Measurements from ENCODE around the gene ZNF3.
"Not testable (repeated sequence)": the region's sequence is repeated elsewhere in the genome, so short reads cannot be mapped to it uniquely, and the experiment has no call there.

The ZNF3 gene

DNA sequence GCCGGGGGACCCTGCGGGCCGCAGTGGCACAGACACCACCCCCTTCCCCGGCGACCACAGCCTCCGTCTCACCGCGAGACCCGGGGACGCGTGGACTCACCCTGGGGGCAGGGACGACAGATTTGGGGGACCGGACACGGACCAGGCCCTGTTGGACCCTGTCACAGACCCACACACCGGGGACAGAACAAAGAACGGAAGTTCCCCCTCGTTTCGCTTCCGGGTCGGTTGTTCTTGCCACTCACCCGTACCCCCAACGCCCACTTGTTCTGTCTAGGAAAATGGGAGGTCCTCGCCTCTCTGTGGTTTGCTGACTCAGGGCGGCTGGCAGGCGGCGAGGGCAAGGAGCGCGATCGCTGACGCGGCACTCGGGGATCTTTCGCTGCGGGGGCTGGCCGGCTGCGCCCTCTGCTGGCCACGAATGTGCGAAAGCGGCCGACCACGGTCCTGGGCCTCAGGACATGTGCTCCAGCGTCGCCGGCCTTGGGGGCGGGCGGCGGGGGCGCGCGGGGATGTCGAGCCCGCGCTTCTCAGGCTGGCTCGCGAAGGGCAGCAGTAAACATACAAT lies at the start of gene ZNF3:
TSS of gene ZNF3 (minus strand) at position 189 of the 568 bp plus-strand sequence. CDS start 4,366 bp downstream, outside the sequence.
- peak within 1 kb of the TSS; percentile 94 for H3K9ac ChIP-seq (ENCODE audit: low read length)
- H3K27ac ChIP-seq (ENCODE audit: low read depth, low read length) = peak within 1 kb of the TSS; percentile 72
- H3K4me1 ChIP-seq (ENCODE audit: control insufficient read depth, insufficient read depth, low read length) = peaks cover 8% of the 10 kb centered on the region

GRCh38 chr7:100130608-100131453 lies 49.3 kb upstream of the ZNF3 start:
- H3K27ac ChIP-seq (ENCODE audit: low read depth, low read length) = no peak overlapping the region

More for the DNA sequence above, at the start of gene ZNF3:
- peak within 1 kb of the TSS; percentile 95 for H3K4me3 ChIP-seq (ENCODE audit: low read length)
- peaks cover 6% of the 10 kb centered on the region for H3K36me3 ChIP-seq (ENCODE audit: control insufficient read depth, insufficient read depth, low read length)
- no peaks in the 10 kb centered on the region for H3K27me3 ChIP-seq (ENCODE audit: control insufficient read depth, insufficient read depth, low read length)

GRCh38 chr7:100130220-100130607 lies 48.7 kb upstream of the ZNF3 start:
- H3K4me3 ChIP-seq (ENCODE audit: low read length); H3K4me1 ChIP-seq (ENCODE audit: control insufficient read depth, insufficient read depth, low read length); H3K9ac ChIP-seq (ENCODE audit: low read length); H3K27ac ChIP-seq (ENCODE audit: low read depth, low read length); H3K27me3 ChIP-seq (ENCODE audit: control insufficient read depth, insufficient read depth, low read length); H3K36me3 ChIP-seq (ENCODE audit: control insufficient read depth, insufficient read depth, low read length): not testable (repeated sequence)

More at GRCh38 chr7:100130608-100131453, 49.3 kb upstream of the ZNF3 start:
- H3K4me3 ChIP-seq (ENCODE audit: low read length) = peak overlapping the region; percentile 29
- no peaks in the 10 kb centered on the region for H3K27me3 ChIP-seq (ENCODE audit: control insufficient read depth, insufficient read depth, low read length)
- no peaks in the 10 kb centered on the region for H3K36me3 ChIP-seq (ENCODE audit: control insufficient read depth, insufficient read depth, low read length)
- H3K9ac ChIP-seq (ENCODE audit: low read length) = peak overlapping the region; percentile 27
- H3K4me1 ChIP-seq (ENCODE audit: control insufficient read depth, insufficient read depth, low read length) = peaks cover 3% of the 10 kb centered on the region

DNA sequence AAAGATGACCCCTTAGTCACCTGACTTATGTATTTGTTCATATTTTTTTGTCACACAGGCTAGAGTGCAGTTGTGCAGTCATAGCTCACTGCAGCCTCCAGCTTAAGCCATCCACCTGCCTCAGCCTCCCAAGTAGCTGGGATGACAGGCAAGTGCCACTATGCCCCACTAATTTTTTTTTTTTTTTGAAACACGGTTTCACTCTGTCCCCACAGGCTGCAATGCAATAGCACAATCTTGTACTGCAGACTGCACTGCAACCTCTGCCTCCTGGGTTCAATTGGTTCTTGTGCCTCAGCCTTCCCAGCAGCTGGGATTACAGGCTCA lies 47.1 kb upstream of the ZNF3 start:
- H3K27me3 ChIP-seq (ENCODE audit: control insufficient read depth, insufficient read depth, low read length) = no peaks in the 10 kb centered on the region
- H3K4me3 ChIP-seq (ENCODE audit: low read length) = no peak overlapping the region
- no peak overlapping the region for H3K9ac ChIP-seq (ENCODE audit: low read length)
- H3K4me1 ChIP-seq (ENCODE audit: control insufficient read depth, insufficient read depth, low read length) = peaks cover 3% of the 10 kb centered on the region
- no peaks in the 10 kb centered on the region for H3K36me3 ChIP-seq (ENCODE audit: control insufficient read depth, insufficient read depth, low read length)
- H3K27ac ChIP-seq (ENCODE audit: low read depth, low read length) = no peak overlapping the region

- H3K4me3 ChIP-seq (ENCODE audit: low read length) = peak overlapping the region; percentile 94
- peaks cover 3% of the 10 kb centered on the region for H3K4me1 ChIP-seq (ENCODE audit: control insufficient read depth, insufficient read depth, low read length)
- no peaks in the 10 kb centered on the region for H3K36me3 ChIP-seq (ENCODE audit: control insufficient read depth, insufficient read depth, low read length)
- H3K9ac ChIP-seq (ENCODE audit: low read length) = peak overlapping the region; percentile 81
- peak overlapping the region; percentile 97 for H3K27ac ChIP-seq (ENCODE audit: low read depth, low read length)
- no peaks in the 10 kb centered on the region for H3K27me3 ChIP-seq (ENCODE audit: control insufficient read depth, insufficient read depth, low read length)
Observed at GRCh38 chr7:100127866-100128636, 46.5 kb upstream of the ZNF3 start.

GRCh38 chr7:100126931-100127865 lies 45.7 kb upstream of the ZNF3 start, which contains the start of gene MBLAC1:
Gene MBLAC1 (plus strand): TSS chr7:100126967. CDS start chr7:100127396, 429 bp downstream.
- Histone ChIP-seq H3K4me1 (ENCODE audit: control insufficient read depth, insufficient read depth, low read length) (peaks cover 3% of the 10 kb centered on the region), H3K27me3 (ENCODE audit: control insufficient read depth, insufficient read depth, low read length) (no peaks in the 10 kb centered on the region)

DNA sequence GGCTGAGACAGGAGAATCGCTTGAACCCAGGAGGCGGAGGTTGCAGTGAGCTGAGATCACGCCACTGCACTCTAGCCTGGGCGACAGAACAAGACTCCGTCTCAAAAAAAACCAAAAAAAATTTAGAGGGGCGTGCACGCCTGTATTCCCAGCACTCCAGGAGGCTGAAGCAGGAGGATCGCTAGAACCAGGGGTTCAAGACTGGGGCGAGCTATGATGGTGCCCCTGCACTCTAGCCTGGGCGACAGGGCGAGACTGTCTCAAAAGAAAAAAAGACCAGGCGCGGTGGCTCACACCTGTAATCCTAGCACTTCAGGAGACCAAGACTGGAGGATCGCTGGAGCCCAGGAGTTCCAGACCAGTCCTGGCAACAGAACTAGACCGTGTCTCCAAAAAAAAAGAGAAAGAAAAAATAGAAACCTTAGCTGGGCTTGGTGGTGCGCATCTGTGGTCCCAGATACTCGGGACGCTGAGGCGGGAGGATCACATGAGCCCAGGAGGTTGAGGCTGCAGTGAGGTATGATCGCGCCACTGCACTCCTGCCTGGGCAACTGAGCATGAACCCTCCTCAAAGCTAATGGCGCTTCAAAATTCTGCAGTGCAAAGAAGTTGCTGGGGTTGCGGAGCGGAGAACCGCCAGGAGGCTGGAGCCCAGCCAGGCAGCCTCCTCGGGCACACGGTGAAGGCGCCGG lies 44.9 kb upstream of the ZNF3 start:
- H3K27me3 ChIP-seq (ENCODE audit: control insufficient read depth, insufficient read depth, low read length) = no peaks in the 10 kb centered on the region
- H3K27ac ChIP-seq (ENCODE audit: low read depth, low read length) = peak overlapping the region; percentile 97
- H3K36me3 ChIP-seq (ENCODE audit: control insufficient read depth, insufficient read depth, low read length) = no peaks in the 10 kb centered on the region
- H3K4me3 ChIP-seq (ENCODE audit: low read length) = peak overlapping the region; percentile 94
- H3K4me1 ChIP-seq (ENCODE audit: control insufficient read depth, insufficient read depth, low read length) = peaks cover 3% of the 10 kb centered on the region
- peak overlapping the region; percentile 81 for H3K9ac ChIP-seq (ENCODE audit: low read length)

More at GRCh38 chr7:100126931-100127865, 45.7 kb upstream of the ZNF3 start, which contains the start of gene MBLAC1:
- Histone ChIP-seq H3K4me3 (ENCODE audit: low read length) (peak within 1 kb of the TSS; percentile 94), H3K36me3 (ENCODE audit: control insufficient read depth, insufficient read depth, low read length) (no peaks in the 10 kb centered on the region), H3K27ac (ENCODE audit: low read depth, low read length) (peak within 1 kb of the TSS; percentile 97), H3K9ac (ENCODE audit: low read length) (peak within 1 kb of the TSS; percentile 81)

- Histone ChIP-seq H3K9ac (ENCODE audit: low read length) (no peak overlapping the region), H3K27ac (ENCODE audit: low read depth, low read length) (no peak overlapping the region), H3K4me1 (ENCODE audit: control insufficient read depth, insufficient read depth, low read length) (no peaks in the 10 kb centered on the region), H3K27me3 (ENCODE audit: control insufficient read depth, insufficient read depth, low read length) (no peaks in the 10 kb centered on the region), H3K4me3 (ENCODE audit: low read length) (peak overlapping the region; percentile 49), H3K36me3 (ENCODE audit: control insufficient read depth, insufficient read depth, low read length) (no peaks in the 10 kb centered on the region)
Observed at GRCh38 chr7:100124301-100125230, 43.0 kb upstream of the ZNF3 start.

DNA sequence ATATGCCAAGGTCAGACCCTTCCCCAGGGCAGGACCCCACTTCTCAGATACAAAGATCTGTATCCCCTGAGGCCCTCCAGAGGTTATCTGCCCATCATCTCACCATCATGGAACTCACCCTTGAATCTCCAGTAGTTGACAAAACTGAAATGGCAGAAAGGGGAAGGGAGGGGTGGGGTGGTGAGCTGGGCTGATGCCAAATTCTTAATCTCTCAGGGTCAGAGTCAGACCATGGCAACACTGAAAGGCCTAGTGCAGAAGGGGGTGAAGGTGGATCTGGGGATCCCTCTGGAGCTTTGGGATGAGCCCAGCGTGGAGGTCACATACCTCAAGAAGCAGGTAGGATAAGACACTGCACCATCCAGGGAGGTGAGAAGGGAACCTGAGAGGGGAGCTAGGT lies 41.0 kb upstream of the ZNF3 start:
- Histone ChIP-seq H3K4me3 (ENCODE audit: low read length) (no peak overlapping the region), H3K27me3 (ENCODE audit: control insufficient read depth, insufficient read depth, low read length) (no peaks in the 10 kb centered on the region), H3K9ac (ENCODE audit: low read length) (no peak overlapping the region), H3K27ac (ENCODE audit: low read depth, low read length) (no peak overlapping the region), H3K4me1 (ENCODE audit: control insufficient read depth, insufficient read depth, low read length) (peaks cover 3% of the 10 kb centered on the region), H3K36me3 (ENCODE audit: control insufficient read depth, insufficient read depth, low read length) (no peaks in the 10 kb centered on the region)

GRCh38 chr7:100122067-100122466 lies 40.5 kb upstream of the ZNF3 start:
- Histone ChIP-seq H3K4me3 (ENCODE audit: low read length) (no peak overlapping the region), H3K27ac (ENCODE audit: low read depth, low read length) (no peak overlapping the region), H3K36me3 (ENCODE audit: control insufficient read depth, insufficient read depth, low read length) (no peaks in the 10 kb centered on the region), H3K9ac (ENCODE audit: low read length) (no peak overlapping the region), H3K27me3 (ENCODE audit: control insufficient read depth, insufficient read depth, low read length) (no peaks in the 10 kb centered on the region), H3K4me1 (ENCODE audit: control insufficient read depth, insufficient read depth, low read length) (peaks cover 3% of the 10 kb centered on the region)

Measured in rectal smooth muscle tissue (tissue), 1 donor.